A549 (cell line): Measurements from ENCODE around the gene ARID1B. TPM values are rescaled to one million over a fixed set of nuclear protein-coding genes. Genes with fewer than 3 reads are reported as not detected.

Source experiments
- ATAC-seq, 2 experiments: fragments of 200-7000 bp in 1 of 2; fragments of >200 bp in 1 of 2; cut with Nextera tagmentation in 1 of 2; cut with Tn5 transposase in 1 of 2; 3 replicates each; pipeline versions ENCODE4 v1.8.0 to v1.9.1; 2018 to 2020; ENCODE audit warnings: mild to moderate bottlenecking in 1 of 2, moderate library complexity in 1 of 2
- CTCF ChIA-PET: fragments of 300-600 bp; sonication (Branson Sonifier 250); formaldehyde crosslinking; extraction: SDS; loops from one replicate; lab custom pipeline; 2021; ENCODE audit warnings: antibody characterized with exemption, inconsistent platforms; lab: Yijun Ruan, JAX
- POLR2A ChIA-PET: fragments of 350-600 bp; formaldehyde crosslinking; extraction: SDS; loops from one replicate; lab custom pipeline; 2021; ENCODE audit warnings: antibody characterized with exemption, inconsistent platforms; lab: Yijun Ruan, JAX
- DNase-seq, 2 experiments: peaks; one replicate each; pipeline versions ENCODE4 v3.0.0 to v3.0.0-alpha.2; 2011 to 2016; ENCODE audit warnings: low read depth in 1 of 2, low spot score in 1 of 2
- FAIRE-seq: peaks from 2 replicates; lab custom pipeline; 2011; peaks lifted over from hg19 to GRCh38; lab: Jason Lieb, UNC
- H3K27ac ChIP-seq, 2 experiments: fragments of >200 bp; sonication (Bioruptor Twin); formaldehyde crosslinking; 3 replicates each; pipeline ENCODE4 v1.5.1; 2016 to 2017
- H3K4me1 ChIP-seq: fragments of >200 bp; sonication (Bioruptor Twin); formaldehyde crosslinking; 3 replicates; pipeline ENCODE4 v1.6.1; 2016
- H3K4me2 ChIP-seq: fragments of >200 bp; sonication (Bioruptor Twin); formaldehyde crosslinking; 3 replicates; pipeline ENCODE4 v1.6.1; 2016
- H3K4me3 ChIP-seq: fragments of >200 bp; sonication (Bioruptor Twin); formaldehyde crosslinking; 3 replicates; pipeline ENCODE4 v1.5.1; 2016
- H3K9me3 ChIP-seq: fragments of >200 bp; sonication (Bioruptor Twin); formaldehyde crosslinking; 3 replicates; pipeline ENCODE4 v1.6.1; 2016
- BHLHE40 ChIP-seq: IDR thresholded peaks from 2 replicates; pipeline ENCODE4 v1.6.1; 2012; ENCODE audit warnings: low read depth, low read length, inconsistent platforms
- CBX2 ChIP-seq: fragments of 200-600 bp; sonication (generic); IDR thresholded peaks from 2 replicates; pipeline ENCODE4 v1.6.1; 2016; ENCODE audit warnings: low read depth, mild to moderate bottlenecking, borderline replicate concordance
- CHD2 ChIP-seq: fragments of 150-350 bp; IDR thresholded peaks from 2 replicates; pipeline ENCODE4 v1.6.1; 2014; ENCODE audit warnings: low read length; ENCODE audit not compliant: partially characterized antibody
- EHF ChIP-seq: fragments of 250-450 bp; sonication (Bioruptor Pico); IDR thresholded peaks from 2 replicates; pipeline ENCODE4 v1.5.0; 2020; ENCODE audit warnings: mild to moderate bottlenecking
- ESRRA ChIP-seq: fragments of 150-350 bp; IDR thresholded peaks from 2 replicates; pipeline ENCODE4 v1.6.1; 2014; ENCODE audit warnings: mild to moderate bottlenecking, low read length, borderline replicate concordance
- FOSB ChIP-seq: fragments of 250-450 bp; sonication (Bioruptor Pico); IDR thresholded peaks from 2 replicates; pipeline ENCODE4 v1.5.0; 2020; ENCODE audit warnings: mild to moderate bottlenecking, moderate library complexity
- FOXS1 ChIP-seq: fragments of 250-450 bp; sonication (Bioruptor Pico); IDR thresholded peaks from 2 replicates; pipeline ENCODE4 v1.5.0; 2020; ENCODE audit warnings: mild to moderate bottlenecking, moderate library complexity
- HEYL ChIP-seq: fragments of 250-450 bp; sonication (Bioruptor Pico); IDR thresholded peaks from 2 replicates; pipeline ENCODE4 v1.8.0; 2021; ENCODE audit warnings: mild to moderate bottlenecking, moderate library complexity
- HOXB13 ChIP-seq: fragments of 250-450 bp; sonication (Bioruptor Pico); IDR thresholded peaks from 2 replicates; pipeline ENCODE4 v1.5.0; 2020; ENCODE audit warnings: low read depth, mild to moderate bottlenecking, moderate library complexity
- MAZ ChIP-seq: fragments of 150-350 bp; IDR thresholded peaks from 2 replicates; pipeline ENCODE4 v1.6.1; 2014; ENCODE audit warnings: antibody characterized with exemption, low read depth, low read length, borderline replicate concordance
- MYC ChIP-seq: IDR thresholded peaks from 2 replicates; pipeline ENCODE4 v1.6.1; 2012; ENCODE audit warnings: mild to moderate bottlenecking, inconsistent platforms, low read length, improper control_type of control experiment, borderline replicate concordance
- POLR2AphosphoS2 ChIP-seq: conservative IDR thresholded peaks from 2 replicates; pipeline ENCODE4 v1.6.1; 2012; ENCODE audit warnings: low read length, improper control_type of control experiment, inconsistent platforms
- RNF2 ChIP-seq: fragments of 200-600 bp; sonication (generic); IDR thresholded peaks from 2 replicates; pipeline ENCODE4 v1.6.1; 2016; ENCODE audit warnings: low read depth, mild to moderate bottlenecking, antibody characterized with exemption, moderate library complexity, borderline replicate concordance
- SREBF2 ChIP-seq: fragments of 450-650 bp; IDR thresholded peaks from 2 replicates; pipeline ENCODE4 v1.6.1; 2014; ENCODE audit warnings: mild to moderate bottlenecking, moderate library complexity
- ZSCAN20 ChIP-seq: fragments of 250-450 bp; sonication (Bioruptor Pico); IDR thresholded peaks from 2 replicates; pipeline ENCODE4 v1.8.0; 2022; ENCODE audit warnings: mild to moderate bottlenecking, moderate library complexity
- WGBS: methylation state at CpG from one replicate; pipeline ENCODE4 v1.1.6; 2017; ENCODE audit errors: missing lambda C conversion rate; 5-methylcytosine and 5-hydroxymethylcytosine counted together
- polyA plus RNA-seq, 4 experiments: library from polyadenylated mRNA; depleted of rRNA in 3 of 4; stranded (reverse); fragments of >200 nt; fragmentation: RNase III in 1 of 4; extraction: RNeasy Plus Mini Kit Qiagen cat#74134 plus additional on column Dnase treatment in 1 of 4; gene quantifications; 2 replicates in 3 of 4; 3 replicates in 1 of 4; pipeline ENCODE4 v1.2.3, GENCODE V29; 2011 to 2017
- TF ChIP-seq, protein P1 (sequence below): IDR thresholded peaks from 2 replicates; pipeline ENCODE4 v1.6.1; 2012; ENCODE audit warnings: low read depth, borderline replicate concordance
- TF ChIP-seq, protein P2 (sequence below): IDR thresholded peaks from 2 replicates; pipeline ENCODE4 v1.6.1; 2012
- TF ChIP-seq, protein P3 (sequence below): fragments of >200 bp; sonication (Bioruptor Twin); formaldehyde crosslinking; IDR thresholded peaks from 3 replicates; pipeline ENCODE4 v1.5.1; 2016

Gene ARID1B
- polyA plus RNA-seq, 2 of the 4 experiments (the other 2 are of a cell fraction), result 13.5 to 16.3 TPM

DNA sequence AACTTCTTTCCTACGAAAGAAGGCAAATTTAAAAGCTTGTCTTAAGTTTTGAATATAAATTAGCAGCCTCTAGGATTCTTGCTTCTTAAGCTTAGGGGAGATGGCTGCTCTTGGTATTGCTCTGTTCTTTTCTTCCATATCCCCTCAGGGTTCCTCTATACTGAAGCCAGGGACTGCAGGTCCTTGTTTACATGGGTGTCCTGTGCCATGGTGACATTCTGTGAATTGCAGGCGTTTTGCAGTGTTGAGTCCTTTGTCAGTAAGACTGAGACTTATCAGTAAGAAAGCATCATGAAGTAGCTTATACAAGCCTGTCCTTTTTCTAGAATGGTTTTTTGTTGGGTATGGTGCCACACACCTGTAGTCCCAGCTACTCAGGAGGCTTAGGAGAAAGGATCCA lies 147.8 kb downstream of the ARID1B start:
- Histone ChIP-seq H3K27ac (no peak overlapping the region), H3K9me3 (no peaks in the 10 kb centered on the region), H3K4me2 (no peak overlapping the region), H3K4me3 (no peak overlapping the region), H3K4me1 (peaks cover 6% of the 10 kb centered on the region; the same call in 1 of the 3 replicates)
- ATAC-seq (no peak), DNase-seq (no peak), FAIRE-seq (no peak)
- TF ChIP-seq HEYL, result no peak
- TF ChIP-seq, protein P1, sequence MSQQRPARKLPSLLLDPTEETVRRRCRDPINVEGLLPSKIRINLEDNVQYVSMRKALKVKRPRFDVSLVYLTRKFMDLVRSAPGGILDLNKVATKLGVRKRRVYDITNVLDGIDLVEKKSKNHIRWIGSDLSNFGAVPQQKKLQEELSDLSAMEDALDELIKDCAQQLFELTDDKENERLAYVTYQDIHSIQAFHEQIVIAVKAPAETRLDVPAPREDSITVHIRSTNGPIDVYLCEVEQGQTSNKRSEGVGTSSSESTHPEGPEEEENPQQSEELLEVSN, result no peak
- no peak for TF ChIP-seq EHF
- TF ChIP-seq, protein P2, sequence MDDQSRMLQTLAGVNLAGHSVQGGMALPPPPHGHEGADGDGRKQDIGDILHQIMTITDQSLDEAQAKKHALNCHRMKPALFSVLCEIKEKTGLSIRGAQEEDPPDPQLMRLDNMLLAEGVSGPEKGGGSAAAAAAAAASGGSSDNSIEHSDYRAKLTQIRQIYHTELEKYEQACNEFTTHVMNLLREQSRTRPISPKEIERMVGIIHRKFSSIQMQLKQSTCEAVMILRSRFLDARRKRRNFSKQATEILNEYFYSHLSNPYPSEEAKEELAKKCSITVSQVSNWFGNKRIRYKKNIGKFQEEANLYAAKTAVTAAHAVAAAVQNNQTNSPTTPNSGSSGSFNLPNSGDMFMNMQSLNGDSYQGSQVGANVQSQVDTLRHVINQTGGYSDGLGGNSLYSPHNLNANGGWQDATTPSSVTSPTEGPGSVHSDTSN, result no peak
- WGBS, result 77% methylated on average over 2 of the region's 2 CpGs
- CTCF ChIA-PET, result interaction anchor here (0.7 to 1.3 kb wide), 2 partner anchors 38 to 96 kb away, joined by 3 read pairs; no protein-coding TSS in a partner anchor
- POLR2A ChIA-PET, result no interaction called here

DNA sequence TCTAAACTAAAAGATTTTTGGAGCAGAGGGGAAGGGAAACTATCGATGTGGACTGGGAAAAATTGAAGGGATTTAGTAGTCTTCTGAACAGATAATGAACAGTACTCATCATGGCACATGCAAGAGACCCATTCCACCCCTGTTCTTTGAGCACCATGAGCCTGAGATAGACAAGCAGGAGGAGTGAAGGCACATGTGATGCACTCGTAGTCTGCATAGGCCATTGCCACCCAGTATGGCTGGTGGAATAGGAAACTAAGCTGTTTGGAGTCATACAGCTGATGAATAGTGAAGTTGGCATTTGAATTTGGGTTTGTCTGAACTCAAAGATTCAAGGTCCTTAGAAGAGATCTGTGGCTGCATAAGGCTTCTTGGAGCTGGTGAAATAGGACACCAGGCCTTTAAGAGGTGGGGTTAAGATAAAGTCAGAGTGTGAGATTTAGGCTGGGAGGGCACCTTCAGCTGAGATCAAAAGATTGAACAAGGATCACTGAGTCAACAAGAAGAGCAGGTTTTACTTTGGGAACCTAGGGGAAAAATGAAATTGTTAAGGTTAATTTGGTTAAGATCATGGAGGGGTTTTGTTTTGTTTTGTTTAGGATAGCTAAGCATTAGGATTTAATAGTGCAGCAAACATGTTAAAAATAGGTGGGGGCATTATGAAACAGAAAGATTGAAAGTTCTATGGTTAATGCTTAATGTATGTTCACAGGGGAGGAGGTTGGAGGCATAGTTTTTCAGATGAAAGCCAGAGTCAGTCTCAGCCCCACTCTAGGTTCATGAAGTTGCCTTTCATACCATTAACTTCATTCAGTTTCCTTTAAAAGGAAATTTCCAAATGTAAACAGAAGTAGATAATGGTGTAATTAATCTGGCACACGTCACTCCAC lies 148.8 kb downstream of the ARID1B start:
- no peak overlapping the region for H3K4me2 ChIP-seq
- FAIRE-seq (no peak), DNase-seq (no peak), ATAC-seq (no peak)
- H3K27ac ChIP-seq, result no peak overlapping the region
- TF ChIP-seq MAZ, result no peak
- TF ChIP-seq ESRRA, result no peak
- TF ChIP-seq FOXS1 (CRISPR knock-in tag), result no peak
- no peak for TF ChIP-seq MYC
- H3K9me3 ChIP-seq, result no peaks in the 10 kb centered on the region
- WGBS, result 85% methylated on average over 3 of the region's 3 CpGs
- ChIA-PET POLR2A (no interaction called here), CTCF (interaction anchor here (1.3 kb wide), 1 partner anchor 95 kb away, joined by 3 read pairs; no protein-coding TSS in a partner anchor)
- no peak overlapping the region for H3K4me3 ChIP-seq
- H3K4me1 ChIP-seq, result peaks cover 6% of the 10 kb centered on the region; the same call in 1 of the 3 replicates

DNA sequence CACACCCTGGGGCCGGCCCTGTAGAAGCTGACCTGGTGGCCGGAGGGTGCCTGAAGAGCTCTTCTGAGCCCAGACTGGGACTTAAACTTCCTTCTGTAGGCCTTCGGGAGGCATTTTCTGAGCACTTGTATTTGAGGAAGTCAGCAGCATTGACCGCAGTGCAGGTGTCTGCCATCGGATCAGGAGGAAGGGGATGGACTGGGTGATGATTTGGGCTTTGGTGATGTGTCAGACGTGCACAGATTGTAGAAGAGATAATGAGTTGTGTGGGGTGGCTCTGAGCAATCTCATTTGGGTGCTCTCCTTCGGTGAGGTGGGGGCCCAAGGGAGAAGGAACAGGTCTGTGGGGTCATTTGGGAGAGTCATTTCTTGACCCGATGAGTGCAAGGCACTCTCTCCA lies 150.9 kb downstream of the ARID1B start:
- Histone ChIP-seq H3K4me2 (no peak overlapping the region), H3K27ac (no peak overlapping the region), H3K4me1 (peaks cover 16% of the 10 kb centered on the region), H3K9me3 (no peaks in the 10 kb centered on the region), H3K4me3 (no peak overlapping the region)
- TF ChIP-seq FOSB (CRISPR knock-in tag) (no peak), HOXB13 (CRISPR knock-in tag) (no peak), CHD2 (no peak), BHLHE40 (no peak), POLR2AphosphoS2 (no peak), CBX2 (no peak), SREBF2 (no peak), ZSCAN20 (CRISPR knock-in tag) (no peak), RNF2 (no peak)
- TF ChIP-seq, protein P3, sequence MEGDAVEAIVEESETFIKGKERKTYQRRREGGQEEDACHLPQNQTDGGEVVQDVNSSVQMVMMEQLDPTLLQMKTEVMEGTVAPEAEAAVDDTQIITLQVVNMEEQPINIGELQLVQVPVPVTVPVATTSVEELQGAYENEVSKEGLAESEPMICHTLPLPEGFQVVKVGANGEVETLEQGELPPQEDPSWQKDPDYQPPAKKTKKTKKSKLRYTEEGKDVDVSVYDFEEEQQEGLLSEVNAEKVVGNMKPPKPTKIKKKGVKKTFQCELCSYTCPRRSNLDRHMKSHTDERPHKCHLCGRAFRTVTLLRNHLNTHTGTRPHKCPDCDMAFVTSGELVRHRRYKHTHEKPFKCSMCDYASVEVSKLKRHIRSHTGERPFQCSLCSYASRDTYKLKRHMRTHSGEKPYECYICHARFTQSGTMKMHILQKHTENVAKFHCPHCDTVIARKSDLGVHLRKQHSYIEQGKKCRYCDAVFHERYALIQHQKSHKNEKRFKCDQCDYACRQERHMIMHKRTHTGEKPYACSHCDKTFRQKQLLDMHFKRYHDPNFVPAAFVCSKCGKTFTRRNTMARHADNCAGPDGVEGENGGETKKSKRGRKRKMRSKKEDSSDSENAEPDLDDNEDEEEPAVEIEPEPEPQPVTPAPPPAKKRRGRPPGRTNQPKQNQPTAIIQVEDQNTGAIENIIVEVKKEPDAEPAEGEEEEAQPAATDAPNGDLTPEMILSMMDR, result no peak
- ATAC-seq (no peak), DNase-seq (no peak), FAIRE-seq (no peak)
- WGBS, result 90% methylated on average over 7 of the region's 8 CpGs
- POLR2A ChIA-PET, result no interaction called here
- CTCF ChIA-PET, result no interaction called here
